Caco-2 (cell line): ENCODE data around the gene FUZ. TPM values are rescaled to one million over a fixed set of nuclear protein-coding genes. Genes with fewer than 3 reads are reported as not detected.

ENCODE experiments used
- BruUV-seq: library from RNA; stranded (reverse); fragments of 400-500 nt; replicated peaks from 2 replicates; lab custom pipeline; 2021; lab: Mats Ljungman, UMichigan
- CTCF ChIA-PET: fragments of 300-600 bp; sonication (Branson Sonifier 250); formaldehyde crosslinking; loops from one replicate; lab custom pipeline; 2022; ENCODE audit warnings: antibody characterized with exemption; lab: Charles Lee
- POLR2A ChIA-PET: fragments of 300-600 bp; sonication (Branson Sonifier 250); formaldehyde crosslinking; loops from one replicate; lab custom pipeline; 2022; ENCODE audit warnings: antibody characterized with exemption; lab: Charles Lee
- DNase-seq, 2 experiments: peaks; one replicate each; pipeline versions ENCODE4 v3.0.0 to v3.0.0-alpha.2; 2020 to 2022
- H3K27me3 ChIP-seq: replicated peaks from 2 replicates; pipeline ENCODE4 v1.6.0; 2011; ENCODE audit warnings: low read length; ENCODE audit not compliant: control insufficient read depth, insufficient read depth
- H3K36me3 ChIP-seq: 2 replicates; pipeline ENCODE4 v1.5.1; 2011; ENCODE audit warnings: low read length; ENCODE audit not compliant: control insufficient read depth, insufficient read depth
- H3K4me1 ChIP-seq: fragments of 250-450 bp; sonication (Bioruptor Pico); 2 replicates; pipeline ENCODE4 v1.5.1; 2020; ENCODE audit warnings: mild to moderate bottlenecking
- H3K4me3 ChIP-seq: 2 replicates; pipeline ENCODE4 v1.5.1; 2011; ENCODE audit warnings: low read depth, mild to moderate bottlenecking, control low read depth, low read length
- H3K9me3 ChIP-seq: fragments of 250-450 bp; sonication (Bioruptor Pico); 2 replicates; pipeline ENCODE4 v1.5.1; 2020; ENCODE audit warnings: mild to moderate bottlenecking, moderate library complexity
- H3K27ac Mint-ChIP-seq: one replicate; pipeline ENCODE4 v1.8.0; 2022; ENCODE audit warnings: mixed read lengths; ENCODE audit not compliant: unreplicated experiment
- H3K27me3 Mint-ChIP-seq: one replicate; pipeline ENCODE4 v1.8.0; 2022; ENCODE audit warnings: mixed read lengths; ENCODE audit not compliant: insufficient read depth, unreplicated experiment
- H3K36me3 Mint-ChIP-seq: one replicate; pipeline ENCODE4 v1.8.0; 2022; ENCODE audit warnings: mild to moderate bottlenecking, mixed read lengths; ENCODE audit not compliant: insufficient read depth, unreplicated experiment
- H3K4me1 Mint-ChIP-seq: one replicate; pipeline ENCODE4 v1.8.0; 2022; ENCODE audit warnings: low read depth, mixed read lengths; ENCODE audit not compliant: unreplicated experiment
- H3K4me3 Mint-ChIP-seq: one replicate; pipeline ENCODE4 v1.8.0; 2022; ENCODE audit warnings: mild to moderate bottlenecking, moderate library complexity, mixed read lengths; ENCODE audit not compliant: unreplicated experiment
- H3K9me3 Mint-ChIP-seq: one replicate; pipeline ENCODE4 v1.8.0; 2022; ENCODE audit warnings: mixed read lengths; ENCODE audit not compliant: unreplicated experiment
- CTCF ChIP-seq, 2 experiments: fragments of 200-600 bp in 1 of 2; IDR thresholded peaks; 1 replicate in 1 of 2; 2 replicates in 1 of 2; pipeline versions ENCODE4 v1.5.1 to v1.8.0; 2011 to 2022; ENCODE audit warnings: antibody characterized with exemption in 1 of 2, control low read depth in 1 of 2, inconsistent platforms in 1 of 2, low read depth in 1 of 2, low read length in 1 of 2, mild to moderate bottlenecking in 1 of 2, moderate library complexity in 1 of 2; ENCODE audit not compliant: insufficient read depth in 1 of 2, severe bottlenecking in 1 of 2, unreplicated experiment in 1 of 2
- intact Hi-C: fragments of 100-400 bp; cut with micrococcal nuclease; formaldehyde crosslinking; loops from one replicate; pipeline ENCODE4 v1.10.0; 2022; ENCODE audit not compliant: unreplicated experiment
- total RNA-seq: library from RNA; stranded (reverse); gene quantifications from 2 replicates; pipeline ENCODE4 v1.2.3, GENCODE V29; 2022

FUZ gene
- total RNA-seq, 1 experiment from 2014 or later = 0.75 TPM

DNA sequence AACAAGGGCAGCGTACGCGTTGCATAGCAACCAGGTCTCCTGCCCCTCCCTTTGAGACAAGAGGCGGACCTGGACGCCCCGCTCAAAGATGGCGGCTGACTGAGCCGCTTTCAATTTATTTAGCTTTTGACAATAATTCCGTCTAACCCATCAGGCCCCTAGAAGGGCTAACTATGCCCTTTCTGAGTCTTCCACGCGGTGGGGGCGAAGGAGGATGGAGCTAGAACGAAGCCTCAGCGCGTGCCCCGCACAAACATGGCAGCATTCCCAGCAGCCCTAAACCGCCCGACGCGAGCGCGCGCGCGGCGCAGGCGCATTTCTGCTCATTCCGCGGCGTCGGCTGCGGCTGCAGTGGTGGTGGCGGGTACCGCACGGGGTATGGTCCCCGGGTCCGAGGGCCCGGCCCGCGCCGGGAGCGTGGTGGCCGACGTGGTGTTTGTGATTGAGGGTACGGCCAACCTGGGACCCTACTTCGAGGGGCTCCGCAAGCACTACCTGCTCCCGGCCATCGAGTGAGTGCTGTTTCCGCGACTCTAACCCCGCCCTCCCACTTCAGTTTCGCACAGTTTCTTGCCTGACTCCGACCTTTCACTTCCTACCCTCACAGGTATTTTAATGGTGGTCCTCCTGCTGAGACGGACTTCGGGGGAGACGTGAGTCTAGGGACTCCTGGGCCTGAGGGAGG lies 5.0 kb upstream of the FUZ start, which contains the start of gene MED25:
Gene MED25 (plus strand): TSS at position 326 of the 685 bp plus-strand sequence. CDS start 53 bp downstream, at position 379.
- Mint-ChIP-seq H3K4me3 (peak within 1 kb of the TSS; percentile 85), H3K9me3 (no peaks in the 10 kb centered on the region), H3K4me1 (peaks cover 7% of the 10 kb centered on the region), H3K27me3 (no peaks in the 10 kb centered on the region), H3K27ac (peak within 1 kb of the TSS; percentile 96), H3K36me3 (peaks cover 39% of the 10 kb centered on the region)
- no peaks in the 10 kb centered on the region for H3K27me3 ChIP-seq
- peak; percentile 2 to 48 for TF ChIP-seq CTCF (IDR thresholded peaks at IDR 0.05; ENCODE audit: insufficient read depth in 1 of 2, low read depth in 1 of 2, low read length in 1 of 2, severe bottlenecking in 1 of 2, unreplicated experiment in 1 of 2)
- DNase-seq = peak; percentile 87 to 93
- H3K36me3 ChIP-seq = peaks cover 4% of the 10 kb centered on the region
- no peaks in the 10 kb centered on the region; the same call in 1 of the 2 replicates for H3K4me1 ChIP-seq
- BruUV-seq = no TSS peak
- CTCF ChIA-PET = interaction anchor here (0.8 to 1.1 kb wide), 2 partner anchors 72 to 86 kb away, joined by 3 read pairs; no protein-coding TSS in a partner anchor
- POLR2A ChIA-PET = interaction anchor here (0.6 to 0.9 kb wide), 5 partner anchors 17 to 485 kb away, joined by 3 to 10 read pairs (median 4); partner anchors contain the start of genes AP2A1, PTOV1 and RRAS
- intact Hi-C loops = loop anchor here (5.0 kb wide), 1 partner anchor 34 kb away; the partner anchor contains the start of gene PTOV1
- no peaks in the 10 kb centered on the region for H3K9me3 ChIP-seq
- peak within 1 kb of the TSS; percentile 100 for H3K4me3 ChIP-seq

GRCh38 chr19:49816590-49816989 lies 3.5 kb upstream of the FUZ start:
- BruUV-seq = no TSS peak
- DNase-seq = no peak
- H3K4me3 ChIP-seq = no peak overlapping the region
- no peaks in the 10 kb centered on the region for H3K9me3 Mint-ChIP-seq
- TF ChIP-seq CTCF (IDR thresholded peaks at IDR 0.05; ENCODE audit: insufficient read depth in 1 of 2, low read depth in 1 of 2, low read length in 1 of 2, severe bottlenecking in 1 of 2, unreplicated experiment in 1 of 2) = no peak
- H3K36me3 ChIP-seq = peaks cover 4% of the 10 kb centered on the region; the same call in 1 of the 2 replicates
- ChIA-PET CTCF (no interaction called here), POLR2A (no interaction called here)
- H3K9me3 ChIP-seq = no peaks in the 10 kb centered on the region
- H3K4me1 Mint-ChIP-seq = peaks cover 7% of the 10 kb centered on the region
- intact Hi-C loops = loop anchor here (5.0 kb wide), 1 partner anchor 36 kb away; the partner anchor contains the start of gene PTOV1
- peak overlapping the region; percentile 96 for H3K27ac Mint-ChIP-seq
- H3K4me1 ChIP-seq = no peaks in the 10 kb centered on the region; the same call in 1 of the 2 replicates
- H3K4me3 Mint-ChIP-seq = peak overlapping the region; percentile 85
- H3K27me3 ChIP-seq = no peaks in the 10 kb centered on the region
- no peaks in the 10 kb centered on the region for H3K27me3 Mint-ChIP-seq
- H3K36me3 Mint-ChIP-seq = peaks cover 39% of the 10 kb centered on the region

DNA sequence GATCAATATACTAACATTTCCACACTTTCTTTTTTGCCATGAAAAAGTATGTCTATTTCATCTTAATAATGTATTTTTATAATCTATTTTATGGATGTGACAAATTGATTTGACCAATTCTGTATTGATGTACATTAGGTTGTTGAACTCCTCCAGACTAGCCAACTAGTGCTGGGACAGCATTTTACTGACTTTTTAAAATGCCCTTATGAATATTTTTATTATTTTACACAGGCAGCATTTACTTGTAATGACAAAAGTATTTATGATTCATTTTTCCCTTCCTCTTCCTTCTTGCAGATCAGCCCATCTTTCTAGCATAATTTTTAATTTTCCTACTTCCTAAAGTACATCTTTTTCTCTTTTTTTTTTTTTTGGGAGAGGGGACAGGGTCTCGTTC lies 918 bp upstream of the FUZ start:
- intact Hi-C loops = no loop called here
- Mint-ChIP-seq H3K36me3 (peaks cover 34% of the 10 kb centered on the region), H3K9me3 (no peaks in the 10 kb centered on the region), H3K4me3 (peak overlapping the region; percentile 44), H3K27ac (no peak overlapping the region), H3K27me3 (no peaks in the 10 kb centered on the region), H3K4me1 (peaks cover 2% of the 10 kb centered on the region)
- CTCF ChIA-PET = no interaction called here
- no peaks in the 10 kb centered on the region for H3K27me3 ChIP-seq
- H3K9me3 ChIP-seq = no peaks in the 10 kb centered on the region
- H3K4me1 ChIP-seq = peaks cover 5% of the 10 kb centered on the region; the same call in 1 of the 2 replicates
- TF ChIP-seq CTCF (IDR thresholded peaks at IDR 0.05; ENCODE audit: insufficient read depth in 1 of 2, low read depth in 1 of 2, low read length in 1 of 2, severe bottlenecking in 1 of 2, unreplicated experiment in 1 of 2) = no peak
- H3K36me3 ChIP-seq = no peaks in the 10 kb centered on the region
- BruUV-seq = no TSS peak
- POLR2A ChIA-PET = interaction anchor here (1.0 kb wide), 1 partner anchor 49 kb away, joined by 3 read pairs; no protein-coding TSS in a partner anchor
- H3K4me3 ChIP-seq = no peak overlapping the region
- DNase-seq = no peak
